Measurements from ENCODE around the gene ITPRID1.

ITPRID1 gene

GRCh38 chr7:31633894-31634494 is 120.1 kb downstream of the ITPRID1 start:
- peak; percentile 82 for DNase-seq (ENCODE audit: low spot score)

GRCh38 chr7:31640381-31640780 is 126.5 kb downstream of the ITPRID1 start:
- no peak for DNase-seq (ENCODE audit: low spot score)

GRCh38 chr7:31642681-31643115 is 128.8 kb downstream of the ITPRID1 start:
- no peak for DNase-seq (ENCODE audit: low spot score)

- DNase-seq (ENCODE audit: low spot score): no peak
Measured at GRCh38 chr7:31646942-31647341, 133.1 kb downstream of the ITPRID1 start.

- DNase-seq (ENCODE audit: low spot score): no peak
Measured at GRCh38 chr7:31647511-31647910, 133.6 kb downstream of the ITPRID1 start.

GRCh38 chr7:31648288-31648687 is 134.4 kb downstream of the ITPRID1 start:
- DNase-seq (ENCODE audit: low spot score): no peak

- DNase-seq (ENCODE audit: low spot score): no peak
Measured at GRCh38 chr7:31648880-31649279, 135.0 kb downstream of the ITPRID1 start.

- no peak for DNase-seq (ENCODE audit: low spot score)
Measured at GRCh38 chr7:31651234-31652062, 137.6 kb downstream of the ITPRID1 start.

GRCh38 chr7:31652063-31652326 is 138.1 kb downstream of the ITPRID1 start:
- no peak for DNase-seq (ENCODE audit: low spot score)

GRCh38 chr7:31663072-31663471 is 149.2 kb downstream of the ITPRID1 start:
- no peak for DNase-seq (ENCODE audit: low spot score)

GRCh38 chr7:31664890-31665289 is 151.0 kb downstream of the ITPRID1 start:
- no peak for DNase-seq (ENCODE audit: low spot score)

GRCh38 chr7:31665546-31665945 is 151.7 kb downstream of the ITPRID1 start:
- no peak for DNase-seq (ENCODE audit: low spot score)

GRCh38 chr7:31669461-31669860 is 155.6 kb downstream of the ITPRID1 start:
- DNase-seq (ENCODE audit: low spot score): no peak

- DNase-seq (ENCODE audit: low spot score): no peak
Measured at GRCh38 chr7:31679574-31680305, 165.8 kb downstream of the ITPRID1 start.

GRCh38 chr7:31683445-31684225 is 169.7 kb downstream of the ITPRID1 start:
- DNase-seq (ENCODE audit: low spot score): no peak

- DNase-seq (ENCODE audit: low spot score): no peak
Measured at GRCh38 chr7:31687024-31687748, 173.3 kb downstream of the ITPRID1 start, which contains the start of gene PPP1R17. TSS of gene PPP1R17 (plus strand) at chr7:31687215. CDS start at chr7:31692442, 5,227 bp downstream.

- DNase-seq (ENCODE audit: low spot score): no peak
Measured at GRCh38 chr7:31688372-31688771, 174.5 kb downstream of the ITPRID1 start.

- DNase-seq (ENCODE audit: low spot score): no peak
Measured at GRCh38 chr7:31688996-31689395, 175.1 kb downstream of the ITPRID1 start.

GRCh38 chr7:31690935-31691334 is 177.0 kb downstream of the ITPRID1 start:
- DNase-seq (ENCODE audit: low spot score): no peak

GRCh38 chr7:31692451-31692850 is 178.6 kb downstream of the ITPRID1 start:
- no peak for DNase-seq (ENCODE audit: low spot score)

- DNase-seq (ENCODE audit: low spot score): no peak
Measured at GRCh38 chr7:31692871-31693270, 179.0 kb downstream of the ITPRID1 start.
